H1 (cell line): ENCODE data around the gene ALDH7A1.

Source experiments
- BACH1 ChIP-seq: IDR thresholded peaks from 2 replicates; pipeline ENCODE4 v1.6.1; 2012; ENCODE audit warnings: low read length, improper control_type of control experiment
- TF ChIP-seq, protein P1 (sequence below), 3 experiments: IDR thresholded peaks; 1 replicate in 2 of 3; 2 replicates in 1 of 3; pipeline versions ENCODE4 v1.5.1 to v1.6.1; 2011; ENCODE audit warnings: low read length in 3 of 3, mild to moderate bottlenecking in 3 of 3, inconsistent platforms in 2 of 3, low read depth in 1 of 3, moderate library complexity in 1 of 3; ENCODE audit not compliant: insufficient read depth in 1 of 3; ENCODE audit errors: control extremely low read depth in 1 of 3

DNA sequence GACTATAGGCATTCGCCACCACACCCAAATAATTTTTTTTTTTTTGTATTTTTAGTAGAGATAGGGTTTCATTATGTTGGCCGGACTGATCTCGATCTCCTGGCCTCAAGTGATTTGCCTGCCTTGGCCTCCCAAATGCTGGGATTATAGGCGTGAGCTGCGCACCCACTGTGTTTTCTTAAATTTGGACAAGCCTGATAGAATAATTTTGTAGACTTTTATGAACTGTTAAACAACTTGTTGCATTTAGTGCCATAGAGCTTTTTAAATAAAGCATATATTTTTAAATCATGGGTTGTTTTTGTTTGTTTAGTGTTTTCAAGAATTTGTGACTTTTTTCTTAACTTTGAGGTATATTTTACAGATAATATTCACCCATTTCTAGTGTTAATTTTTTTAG, 10.5 kb upstream of the ALDH7A1 start:
- TF ChIP-seq, protein P1, sequence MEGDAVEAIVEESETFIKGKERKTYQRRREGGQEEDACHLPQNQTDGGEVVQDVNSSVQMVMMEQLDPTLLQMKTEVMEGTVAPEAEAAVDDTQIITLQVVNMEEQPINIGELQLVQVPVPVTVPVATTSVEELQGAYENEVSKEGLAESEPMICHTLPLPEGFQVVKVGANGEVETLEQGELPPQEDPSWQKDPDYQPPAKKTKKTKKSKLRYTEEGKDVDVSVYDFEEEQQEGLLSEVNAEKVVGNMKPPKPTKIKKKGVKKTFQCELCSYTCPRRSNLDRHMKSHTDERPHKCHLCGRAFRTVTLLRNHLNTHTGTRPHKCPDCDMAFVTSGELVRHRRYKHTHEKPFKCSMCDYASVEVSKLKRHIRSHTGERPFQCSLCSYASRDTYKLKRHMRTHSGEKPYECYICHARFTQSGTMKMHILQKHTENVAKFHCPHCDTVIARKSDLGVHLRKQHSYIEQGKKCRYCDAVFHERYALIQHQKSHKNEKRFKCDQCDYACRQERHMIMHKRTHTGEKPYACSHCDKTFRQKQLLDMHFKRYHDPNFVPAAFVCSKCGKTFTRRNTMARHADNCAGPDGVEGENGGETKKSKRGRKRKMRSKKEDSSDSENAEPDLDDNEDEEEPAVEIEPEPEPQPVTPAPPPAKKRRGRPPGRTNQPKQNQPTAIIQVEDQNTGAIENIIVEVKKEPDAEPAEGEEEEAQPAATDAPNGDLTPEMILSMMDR (IDR thresholded peaks at IDR 0.05; ENCODE audit: control extremely low read depth in 1 of 3, insufficient read depth in 1 of 3, low read depth in 1 of 3, low read length in 3 of 3) = no peak
- TF ChIP-seq BACH1 = no peak
